Uterus (tissue), 2 donors: ENCODE data around the gene KLF15.

Source experiments
- POLR2A ChIP-seq, 2 donors: fragments of 450-650 bp; IDR thresholded peaks; one replicate each; pipeline ENCODE4 v1.6.1; 2016; ENCODE audit warnings: antibody characterized with exemption in 2 of 2, mild to moderate bottlenecking in 1 of 2, moderate library complexity in 1 of 2
- TF ChIP-seq, protein P1 (sequence below), 4 experiments: fragments of 200-600 bp in 2 of 4; fragments of 450-650 bp in 2 of 4; sonication (generic) in 2 of 4; IDR thresholded peaks; one replicate each; pipeline ENCODE4 v1.5.1; 2016 to 2019; ENCODE audit warnings: antibody characterized with exemption in 4 of 4, mild to moderate bottlenecking in 2 of 4, moderate library complexity in 1 of 4

DNA sequence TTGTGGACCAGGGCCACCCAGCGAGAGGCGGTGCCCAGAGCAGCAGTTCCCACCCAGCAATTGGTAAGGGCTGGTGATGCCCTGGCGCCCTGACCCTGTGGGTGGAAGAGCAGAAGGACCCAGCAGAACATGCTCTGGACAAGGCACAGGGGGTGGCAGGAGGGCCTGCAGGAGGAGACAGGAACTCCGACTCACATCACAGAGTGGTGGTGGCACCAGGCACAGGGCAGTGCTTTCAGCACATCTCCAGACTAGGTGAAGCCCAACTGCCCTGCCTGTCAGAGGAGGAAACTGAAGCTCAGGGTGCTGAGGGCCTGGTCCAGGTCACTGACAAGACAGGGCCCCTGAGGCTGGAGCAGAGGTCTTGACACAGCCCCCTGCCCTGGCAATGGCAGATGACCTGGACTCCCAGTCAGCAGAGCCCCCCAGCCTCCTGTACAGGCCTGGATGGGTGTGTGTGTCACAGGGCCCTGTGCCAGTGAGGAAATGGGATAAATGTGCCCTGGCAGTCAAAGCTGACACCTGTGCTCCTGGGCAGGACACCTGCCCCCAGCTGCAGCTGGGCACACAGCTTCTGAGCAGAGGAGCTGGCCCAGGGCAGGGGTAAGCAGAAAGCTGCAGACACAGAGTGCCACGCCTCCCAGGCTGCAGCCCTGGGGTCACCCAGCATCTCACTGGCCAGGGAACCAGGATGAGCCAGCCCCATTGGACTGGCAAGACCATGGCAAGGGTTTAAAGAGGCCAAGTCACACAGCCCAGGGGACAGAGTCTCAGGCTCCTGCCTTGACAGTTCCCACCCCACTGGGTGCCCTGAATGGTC lies 11.4 kb downstream of the KLF15 start:
- TF ChIP-seq, protein P1, sequence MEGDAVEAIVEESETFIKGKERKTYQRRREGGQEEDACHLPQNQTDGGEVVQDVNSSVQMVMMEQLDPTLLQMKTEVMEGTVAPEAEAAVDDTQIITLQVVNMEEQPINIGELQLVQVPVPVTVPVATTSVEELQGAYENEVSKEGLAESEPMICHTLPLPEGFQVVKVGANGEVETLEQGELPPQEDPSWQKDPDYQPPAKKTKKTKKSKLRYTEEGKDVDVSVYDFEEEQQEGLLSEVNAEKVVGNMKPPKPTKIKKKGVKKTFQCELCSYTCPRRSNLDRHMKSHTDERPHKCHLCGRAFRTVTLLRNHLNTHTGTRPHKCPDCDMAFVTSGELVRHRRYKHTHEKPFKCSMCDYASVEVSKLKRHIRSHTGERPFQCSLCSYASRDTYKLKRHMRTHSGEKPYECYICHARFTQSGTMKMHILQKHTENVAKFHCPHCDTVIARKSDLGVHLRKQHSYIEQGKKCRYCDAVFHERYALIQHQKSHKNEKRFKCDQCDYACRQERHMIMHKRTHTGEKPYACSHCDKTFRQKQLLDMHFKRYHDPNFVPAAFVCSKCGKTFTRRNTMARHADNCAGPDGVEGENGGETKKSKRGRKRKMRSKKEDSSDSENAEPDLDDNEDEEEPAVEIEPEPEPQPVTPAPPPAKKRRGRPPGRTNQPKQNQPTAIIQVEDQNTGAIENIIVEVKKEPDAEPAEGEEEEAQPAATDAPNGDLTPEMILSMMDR (IDR thresholded peaks at IDR 0.05) = no peak
- no peak for TF ChIP-seq POLR2A (IDR thresholded peaks at IDR 0.05)
